Keratinocyte (primary cell): ENCODE results near the gene ERC2. TPM values are rescaled to one million over a fixed set of nuclear protein-coding genes. Genes with fewer than 3 reads are reported as not detected.

Source experiments
- DNase-seq: peaks from one replicate; pipeline ENCODE4 v3.0.0-alpha.2; 2011; ENCODE audit warnings: low read depth, missing footprints, low spot score
- FAIRE-seq: peaks from 2 replicates; lab custom pipeline; 2011; peaks lifted over from hg19 to GRCh38; lab: Jason Lieb, UNC
- H2AFZ ChIP-seq: 2 replicates; pipeline ENCODE4 v1.6.0; 2012; ENCODE audit warnings: low read length, control low read depth, inconsistent platforms; ENCODE audit not compliant: control insufficient read depth
- H3K27ac ChIP-seq: 2 replicates; pipeline ENCODE4 v1.5.1; 2011; ENCODE audit warnings: low read length; ENCODE audit not compliant: control insufficient read depth, insufficient read depth
- H3K27me3 ChIP-seq: 3 replicates; pipeline ENCODE4 v1.6.0; 2011; ENCODE audit warnings: low read length; ENCODE audit not compliant: control insufficient read depth, insufficient read depth; ENCODE audit errors: extremely low read depth
- H3K36me3 ChIP-seq, 2 experiments: 2 replicates in 1 of 2; 3 replicates in 1 of 2; pipeline ENCODE4 v1.5.1; 2011; ENCODE audit warnings: low read length in 2 of 2, mild to moderate bottlenecking in 1 of 2; ENCODE audit not compliant: control insufficient read depth in 2 of 2, insufficient read depth in 2 of 2; ENCODE audit errors: extremely low read depth in 1 of 2
- H3K4me1 ChIP-seq: 3 replicates; pipeline ENCODE4 v1.5.1; 2011; ENCODE audit warnings: low read length; ENCODE audit not compliant: control insufficient read depth, insufficient read depth; ENCODE audit errors: extremely low read depth
- H3K4me2 ChIP-seq: 3 replicates; pipeline ENCODE4 v1.6.0; 2011; ENCODE audit warnings: low read depth, low read length; ENCODE audit not compliant: control insufficient read depth, insufficient read depth; ENCODE audit errors: extremely low read depth
- H3K4me3 ChIP-seq, 3 experiments: fragments of 200-600 bp in 1 of 3; sonication (generic) in 1 of 3; 2 replicates in 2 of 3; 3 replicates in 1 of 3; pipeline ENCODE4 v1.5.1; 2011 to 2016; ENCODE audit warnings: low read length in 3 of 3, mild to moderate bottlenecking in 3 of 3, control low read depth in 2 of 3, inconsistent platforms in 1 of 3, low read depth in 1 of 3, mixed read lengths in 1 of 3, mixed run types in 1 of 3, moderate library complexity in 1 of 3; ENCODE audit not compliant: control insufficient read depth in 2 of 3, insufficient read depth in 2 of 3; ENCODE audit errors: extremely low read depth in 1 of 3
- H3K79me2 ChIP-seq: 2 replicates; pipeline ENCODE4 v1.6.0; 2012; ENCODE audit warnings: low read length; ENCODE audit not compliant: control insufficient read depth, insufficient read depth
- H3K9ac ChIP-seq: 3 replicates; pipeline ENCODE4 v1.6.0; 2011; ENCODE audit warnings: low read length; ENCODE audit not compliant: control insufficient read depth, insufficient read depth; ENCODE audit errors: extremely low read depth
- H3K9me1 ChIP-seq: 3 replicates; pipeline ENCODE4 v1.6.0; 2011; ENCODE audit warnings: low read length; ENCODE audit not compliant: control insufficient read depth, insufficient read depth; ENCODE audit errors: extremely low read depth
- H3K9me3 ChIP-seq: 2 replicates; pipeline ENCODE4 v1.5.1; 2012; ENCODE audit warnings: low read depth, low read length; ENCODE audit not compliant: control insufficient read depth
- H4K20me1 ChIP-seq: 3 replicates; pipeline ENCODE4 v1.6.0; 2011; ENCODE audit warnings: low read length; ENCODE audit not compliant: control insufficient read depth, insufficient read depth; ENCODE audit errors: extremely low read depth
- EZH2 ChIP-seq: IDR thresholded peaks from one replicate; pipeline ENCODE4 v1.6.1; 2012; ENCODE audit warnings: inconsistent platforms, mild to moderate bottlenecking, low read length, moderate library complexity
- dilution Hi-C: fragments of 300-500 bp; cut with MboI; formaldehyde crosslinking; loops from one replicate; pipeline ENCODE4 v1.7.0; 2020; ENCODE audit warnings: low sequenced_read_pairs; ENCODE audit not compliant: extremely low pct_ligation_motif_present
- polyA plus RNA-seq, 5 experiments: library from polyadenylated mRNA; depleted of rRNA in 3 of 5; stranded (reverse) in 3 of 5; stranded (forward) in 1 of 5; unstranded in 1 of 5; fragments of >200 nt; gene quantifications; 1 replicate in 1 of 5; 2 replicates in 3 of 5; 3 replicates in 1 of 5; pipeline versions ENCODE4 v1.2.1 to v1.2.3, GENCODE V29; 2011 to 2012; ENCODE audit warnings: missing spikeins in 2 of 5, low read depth in 1 of 5, low replicate concordance in 1 of 5
- TF ChIP-seq, protein P1 (sequence below), 3 experiments: IDR thresholded peaks in 1 of 3; conservative IDR thresholded peaks in 1 of 3; optimal IDR thresholded peaks in 1 of 3; 2 replicates in 2 of 3; 3 replicates in 1 of 3; pipeline versions ENCODE3 to v1.5.1; 2011; ENCODE audit warnings: low read length in 3 of 3, mild to moderate bottlenecking in 3 of 3, moderate library complexity in 2 of 3, control low read depth in 1 of 3, inconsistent platforms in 1 of 3; ENCODE audit not compliant: insufficient read depth in 2 of 3; ENCODE audit errors: extremely low read depth in 1 of 3

The ERC2 gene
- polyA plus RNA-seq, 1 donor (not counting 4 experiments of a cell fraction or from before 2014, with no cell fraction given): 0.08 TPM

DNA sequence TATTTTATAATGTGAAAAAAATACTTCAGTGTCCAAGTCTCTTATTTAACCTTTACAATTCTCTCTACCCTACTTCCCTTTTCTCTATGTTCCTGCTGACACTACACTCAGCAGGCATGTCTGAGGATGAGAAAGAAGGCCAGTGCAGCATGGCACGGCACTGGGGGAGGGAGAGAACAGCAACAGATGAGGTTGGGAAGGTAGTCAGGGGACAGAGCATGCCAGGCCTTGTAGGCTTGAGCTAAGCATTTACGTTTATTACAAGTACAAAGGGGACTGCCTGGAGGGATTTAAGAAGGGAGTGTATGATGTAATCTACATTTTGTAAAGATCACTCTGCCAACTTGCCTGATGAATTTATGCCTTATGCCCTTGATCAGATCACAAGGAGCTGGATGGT is 863.9 kb downstream of the ERC2 start:
- Histone ChIP-seq H3K79me2 (no peaks in the 10 kb centered on the region), H3K9me3 (no peaks in the 10 kb centered on the region), H4K20me1 (no peaks in the 10 kb centered on the region), H3K36me3 (no peaks in the 10 kb centered on the region), H3K4me3 (no peak overlapping the region), H3K4me1 (peaks cover 13% of the 10 kb centered on the region), H3K27me3 (no peaks in the 10 kb centered on the region), H3K4me2 (no peak overlapping the region), H3K9me1 (no peaks in the 10 kb centered on the region), H3K27ac (no peak overlapping the region), H2AFZ (no peak overlapping the region), H3K9ac (no peak overlapping the region)
- DNase-seq (peak; percentile 52), FAIRE-seq (peak; percentile 96)
- TF ChIP-seq, protein P1, sequence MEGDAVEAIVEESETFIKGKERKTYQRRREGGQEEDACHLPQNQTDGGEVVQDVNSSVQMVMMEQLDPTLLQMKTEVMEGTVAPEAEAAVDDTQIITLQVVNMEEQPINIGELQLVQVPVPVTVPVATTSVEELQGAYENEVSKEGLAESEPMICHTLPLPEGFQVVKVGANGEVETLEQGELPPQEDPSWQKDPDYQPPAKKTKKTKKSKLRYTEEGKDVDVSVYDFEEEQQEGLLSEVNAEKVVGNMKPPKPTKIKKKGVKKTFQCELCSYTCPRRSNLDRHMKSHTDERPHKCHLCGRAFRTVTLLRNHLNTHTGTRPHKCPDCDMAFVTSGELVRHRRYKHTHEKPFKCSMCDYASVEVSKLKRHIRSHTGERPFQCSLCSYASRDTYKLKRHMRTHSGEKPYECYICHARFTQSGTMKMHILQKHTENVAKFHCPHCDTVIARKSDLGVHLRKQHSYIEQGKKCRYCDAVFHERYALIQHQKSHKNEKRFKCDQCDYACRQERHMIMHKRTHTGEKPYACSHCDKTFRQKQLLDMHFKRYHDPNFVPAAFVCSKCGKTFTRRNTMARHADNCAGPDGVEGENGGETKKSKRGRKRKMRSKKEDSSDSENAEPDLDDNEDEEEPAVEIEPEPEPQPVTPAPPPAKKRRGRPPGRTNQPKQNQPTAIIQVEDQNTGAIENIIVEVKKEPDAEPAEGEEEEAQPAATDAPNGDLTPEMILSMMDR (optimal IDR thresholded peaks at IDR 0.05 in 1 of 3, IDR thresholded peaks at IDR 0.05 in 1 of 3, conservative IDR thresholded peaks at IDR 0.05 in 1 of 3; ENCODE audit: extremely low read depth in 1 of 3, insufficient read depth in 2 of 3, low read length in 3 of 3): no peak
- TF ChIP-seq EZH2: no peak
- dilution Hi-C loops: no loop called here

DNA sequence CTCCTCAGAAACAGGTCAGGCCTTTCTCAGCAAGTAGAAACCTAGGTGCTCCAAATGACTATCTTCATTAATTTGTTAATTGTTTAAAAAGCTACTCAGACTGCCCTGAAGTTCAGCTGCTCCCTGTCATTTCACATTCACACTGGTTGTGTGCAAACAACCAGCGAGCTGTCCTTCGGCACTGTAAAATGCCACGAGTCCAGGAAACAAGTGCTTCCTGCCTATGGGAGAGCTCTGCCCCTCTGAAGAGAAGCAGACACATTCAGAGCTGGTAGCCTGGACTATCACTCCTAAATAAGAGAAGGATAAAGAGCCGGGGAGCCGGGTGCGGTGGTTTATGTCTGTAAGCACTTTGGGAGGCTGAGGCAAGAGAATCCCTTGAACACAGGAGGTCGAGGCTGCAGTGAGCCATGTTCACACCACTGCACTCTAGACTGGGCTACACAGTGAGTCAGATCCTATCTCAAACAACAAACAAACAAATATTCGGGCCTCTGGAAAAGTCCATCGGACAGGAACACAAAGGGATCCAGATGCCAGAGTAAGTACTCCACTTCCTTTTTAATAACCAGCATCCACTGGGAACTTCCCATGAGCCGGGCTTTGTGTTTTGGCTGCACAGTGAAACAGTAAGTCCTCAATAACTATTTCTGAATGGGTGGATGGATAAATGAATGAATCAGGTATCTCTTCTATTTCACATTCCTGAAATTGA is 866.7 kb downstream of the ERC2 start:
- H3K9me3 ChIP-seq: no peaks in the 10 kb centered on the region
- H2AFZ ChIP-seq: no peak overlapping the region
- H3K27me3 ChIP-seq: no peaks in the 10 kb centered on the region
- peaks cover 13% of the 10 kb centered on the region for H3K4me1 ChIP-seq
- no peak overlapping the region for H3K4me2 ChIP-seq
- no peaks in the 10 kb centered on the region for H3K9me1 ChIP-seq
- H3K4me3 ChIP-seq: no peak overlapping the region
- no peak for DNase-seq
- TF ChIP-seq, protein P1 (optimal IDR thresholded peaks at IDR 0.05 in 1 of 3, IDR thresholded peaks at IDR 0.05 in 1 of 3, conservative IDR thresholded peaks at IDR 0.05 in 1 of 3; ENCODE audit: extremely low read depth in 1 of 3, insufficient read depth in 2 of 3, low read length in 3 of 3): no peak
- no peak for TF ChIP-seq EZH2
- no peak overlapping the region for H3K9ac ChIP-seq
- H3K36me3 ChIP-seq: no peaks in the 10 kb centered on the region
- H3K79me2 ChIP-seq: no peaks in the 10 kb centered on the region
- no peaks in the 10 kb centered on the region for H4K20me1 ChIP-seq
- no peak for FAIRE-seq
- no peak overlapping the region for H3K27ac ChIP-seq
- dilution Hi-C loops: no loop called here
